Stimulated activated CD4-positive, alpha-beta T cell treated with anti-CD3 and anti-CD28 coated beads, Interleukin-15, amount 100 ng/mL, for 48 hours (primary cell): ENCODE measurements around the gene SEMA5A.

Experiments
- DNase-seq, 2 donors: peaks; one replicate each; pipeline ENCODE4 v3.0.0-alpha.2; 2020; ENCODE audit warnings: low read depth in 2 of 2

Gene SEMA5A, protein sequence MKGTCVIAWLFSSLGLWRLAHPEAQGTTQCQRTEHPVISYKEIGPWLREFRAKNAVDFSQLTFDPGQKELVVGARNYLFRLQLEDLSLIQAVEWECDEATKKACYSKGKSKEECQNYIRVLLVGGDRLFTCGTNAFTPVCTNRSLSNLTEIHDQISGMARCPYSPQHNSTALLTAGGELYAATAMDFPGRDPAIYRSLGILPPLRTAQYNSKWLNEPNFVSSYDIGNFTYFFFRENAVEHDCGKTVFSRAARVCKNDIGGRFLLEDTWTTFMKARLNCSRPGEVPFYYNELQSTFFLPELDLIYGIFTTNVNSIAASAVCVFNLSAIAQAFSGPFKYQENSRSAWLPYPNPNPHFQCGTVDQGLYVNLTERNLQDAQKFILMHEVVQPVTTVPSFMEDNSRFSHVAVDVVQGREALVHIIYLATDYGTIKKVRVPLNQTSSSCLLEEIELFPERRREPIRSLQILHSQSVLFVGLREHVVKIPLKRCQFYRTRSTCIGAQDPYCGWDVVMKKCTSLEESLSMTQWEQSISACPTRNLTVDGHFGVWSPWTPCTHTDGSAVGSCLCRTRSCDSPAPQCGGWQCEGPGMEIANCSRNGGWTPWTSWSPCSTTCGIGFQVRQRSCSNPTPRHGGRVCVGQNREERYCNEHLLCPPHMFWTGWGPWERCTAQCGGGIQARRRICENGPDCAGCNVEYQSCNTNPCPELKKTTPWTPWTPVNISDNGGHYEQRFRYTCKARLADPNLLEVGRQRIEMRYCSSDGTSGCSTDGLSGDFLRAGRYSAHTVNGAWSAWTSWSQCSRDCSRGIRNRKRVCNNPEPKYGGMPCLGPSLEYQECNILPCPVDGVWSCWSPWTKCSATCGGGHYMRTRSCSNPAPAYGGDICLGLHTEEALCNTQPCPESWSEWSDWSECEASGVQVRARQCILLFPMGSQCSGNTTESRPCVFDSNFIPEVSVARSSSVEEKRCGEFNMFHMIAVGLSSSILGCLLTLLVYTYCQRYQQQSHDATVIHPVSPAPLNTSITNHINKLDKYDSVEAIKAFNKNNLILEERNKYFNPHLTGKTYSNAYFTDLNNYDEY

DNA sequence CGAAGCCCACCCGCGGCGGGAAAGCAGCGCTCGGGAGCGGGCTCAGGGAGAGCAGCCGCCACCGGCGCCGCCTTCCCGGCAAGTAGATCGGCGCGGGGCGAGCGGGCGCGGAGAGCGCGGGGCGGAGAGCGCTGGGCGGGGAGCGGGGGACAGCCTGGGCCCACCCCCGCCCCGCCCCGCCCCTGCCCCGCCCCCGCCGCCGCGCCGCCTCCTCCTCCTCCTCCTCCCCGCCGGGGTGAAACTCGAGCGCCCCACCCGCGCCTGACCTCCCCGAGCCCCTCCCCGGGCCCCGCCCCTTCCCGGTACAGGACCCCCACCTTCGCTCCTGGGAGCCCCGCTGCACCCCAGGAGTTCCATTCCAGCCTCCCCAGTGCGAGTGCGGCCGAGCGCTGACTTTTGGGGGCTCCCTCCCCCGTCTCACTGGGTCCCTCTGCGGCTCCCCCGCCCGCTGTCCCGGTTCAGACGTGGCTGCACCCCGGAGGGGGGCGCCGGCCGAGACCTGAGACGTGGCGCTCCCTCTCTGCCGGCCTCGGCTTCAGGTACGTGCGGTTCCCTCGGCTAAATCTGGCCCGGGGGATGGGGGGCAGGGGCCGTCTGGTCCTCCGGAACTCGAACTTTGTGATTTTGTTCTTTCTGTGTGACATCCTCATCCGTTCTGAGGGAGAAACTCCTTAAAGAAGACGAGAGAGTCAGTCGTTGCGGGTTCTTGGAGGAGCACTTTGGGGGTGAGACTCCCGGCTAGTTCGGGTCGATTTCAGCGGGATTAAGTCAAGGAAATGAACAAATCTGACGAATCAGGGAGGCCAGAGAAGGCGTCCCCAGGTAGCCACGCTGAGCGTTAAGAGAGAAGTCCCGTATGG is at the start of gene SEMA5A:
Gene SEMA5A, minus strand, starts transcription at position 84 of the 860 bp plus-strand sequence. CDS start 166,129 bp downstream, outside the sequence.
- DNase-seq: no peak

DNA sequence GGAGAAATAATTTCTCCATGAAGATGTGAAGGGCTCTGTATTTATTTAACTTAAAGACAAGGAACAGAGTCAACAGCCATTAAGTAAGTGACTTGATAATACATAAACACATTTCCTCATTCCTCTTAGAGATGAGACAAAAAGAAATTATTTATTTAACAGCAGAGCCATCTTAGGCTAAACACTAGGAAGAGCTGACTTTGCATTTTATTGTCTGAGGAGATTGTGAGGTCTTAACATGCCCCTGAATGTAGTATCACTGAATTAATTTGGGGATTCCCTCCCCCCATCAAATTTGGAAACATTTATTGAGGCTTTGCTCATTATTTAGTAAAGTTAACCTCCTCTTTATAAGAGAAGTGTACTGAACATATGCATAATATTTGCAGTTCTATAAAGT is 49.0 kb upstream of the SEMA5A start:
- no peak for DNase-seq

DNA sequence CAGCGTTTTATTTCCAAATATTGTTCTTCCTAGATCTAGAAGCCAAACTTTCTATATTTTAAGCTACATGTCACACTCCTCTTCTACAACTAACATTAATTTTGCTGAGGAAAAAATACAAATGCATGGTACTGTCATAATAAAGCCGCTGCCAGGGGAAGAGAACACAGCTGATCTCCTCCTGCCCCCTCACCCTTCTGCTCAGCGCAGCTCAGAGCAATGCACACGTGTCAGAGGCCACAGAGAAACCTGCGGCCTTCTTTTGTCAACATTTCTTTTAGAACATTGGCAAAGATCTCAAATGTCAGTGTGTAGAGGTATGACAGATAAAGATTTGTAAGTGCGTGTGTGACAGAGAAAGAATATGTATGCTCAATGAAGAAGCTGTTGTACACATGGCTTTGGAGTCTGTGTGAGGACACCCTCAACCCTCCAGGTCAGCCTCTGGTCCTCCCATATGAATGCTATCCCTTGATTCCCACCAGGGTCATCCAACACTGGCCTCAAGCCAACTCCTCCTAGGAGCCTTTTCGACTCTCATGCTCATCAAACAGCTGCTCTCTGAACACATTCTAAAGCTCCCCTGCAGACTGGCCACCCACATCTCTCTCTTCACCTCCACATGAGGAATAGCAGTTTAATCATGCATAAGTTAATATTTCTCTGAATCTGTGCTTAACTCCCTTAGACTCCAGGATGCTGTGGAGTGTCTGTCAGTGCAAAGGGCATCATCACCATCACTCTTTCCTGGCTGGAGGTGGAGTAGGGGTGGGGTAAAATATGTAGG is 43.4 kb upstream of the SEMA5A start:
- DNase-seq: no peak

DNA sequence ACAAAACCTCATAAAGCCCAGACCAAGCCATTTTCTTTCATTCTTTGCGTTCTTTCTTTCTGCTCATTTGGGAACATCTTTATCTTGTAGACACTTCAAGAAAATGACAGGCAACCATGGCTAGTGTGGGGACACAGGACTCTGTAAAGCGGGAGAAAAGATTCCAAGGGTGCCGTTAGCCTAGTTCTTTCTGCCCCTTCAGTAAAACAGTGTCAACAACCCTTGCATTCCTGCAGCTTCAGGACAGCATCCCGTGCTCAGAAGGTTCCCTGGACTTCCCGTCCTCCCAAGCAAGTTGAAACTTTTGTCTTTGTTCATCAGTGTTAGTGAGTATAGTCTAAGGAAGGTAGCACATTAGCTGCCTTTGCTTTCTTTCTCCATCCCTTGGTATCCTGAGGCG is 42.4 kb upstream of the SEMA5A start:
- DNase-seq: no peak

DNA sequence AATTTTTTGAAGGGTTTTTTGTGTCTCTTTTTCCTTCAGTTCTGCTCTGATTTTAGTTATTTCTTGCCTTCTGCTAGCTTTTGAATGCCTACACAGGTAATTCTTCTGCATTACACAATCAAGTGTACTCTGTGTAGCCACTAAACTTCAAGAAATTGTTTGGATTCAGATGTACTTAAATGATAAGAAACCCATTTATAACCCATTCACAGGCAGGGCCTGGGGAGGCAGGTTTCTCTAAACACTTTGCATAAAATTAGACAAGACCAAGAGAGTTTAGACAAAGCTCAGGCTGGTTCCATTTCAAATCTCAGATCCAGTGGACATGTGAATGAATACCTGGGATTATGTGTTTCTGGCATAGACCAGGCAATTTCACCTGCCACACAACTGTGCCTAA is 41.3 kb upstream of the SEMA5A start:
- DNase-seq: no peak

DNA sequence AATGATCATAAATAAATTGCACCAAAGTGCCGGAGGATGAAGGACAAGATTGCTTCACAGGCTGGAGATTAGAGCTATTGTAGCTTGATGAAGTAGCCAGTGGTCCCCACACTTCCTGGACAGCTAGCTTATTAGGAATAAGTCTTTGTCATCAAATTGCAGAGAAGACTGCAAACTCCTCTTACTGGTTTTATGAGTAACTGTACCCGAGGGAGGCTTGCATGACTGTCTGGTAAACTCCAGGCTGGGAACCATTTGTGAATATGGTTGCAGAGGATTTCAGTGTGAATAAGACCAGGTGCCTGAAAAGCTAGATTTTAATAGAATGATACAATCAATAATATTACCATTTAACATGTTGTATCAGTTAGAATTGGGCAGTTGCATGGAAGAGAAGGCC is 36.5 kb upstream of the SEMA5A start:
- DNase-seq: no peak

DNA sequence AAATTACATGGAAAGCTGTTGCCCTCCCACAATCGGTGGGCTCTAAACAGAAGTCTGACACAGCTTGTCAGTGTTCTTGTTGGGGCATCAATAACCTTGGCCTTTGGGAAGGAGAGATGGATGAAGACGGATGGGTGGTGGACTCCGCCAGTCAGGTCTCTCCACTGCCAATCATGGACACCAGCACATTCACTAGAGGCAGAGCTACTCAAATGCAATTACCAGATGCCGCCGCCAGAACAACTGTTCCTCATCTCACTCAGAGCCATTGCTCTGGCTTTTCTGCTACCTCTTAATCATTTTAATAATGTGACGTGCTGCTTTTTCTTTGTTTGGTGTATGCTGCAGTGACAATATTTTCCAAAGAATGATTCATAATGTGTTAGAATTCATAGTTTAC is 27.9 kb upstream of the SEMA5A start:
- DNase-seq: no peak

DNA sequence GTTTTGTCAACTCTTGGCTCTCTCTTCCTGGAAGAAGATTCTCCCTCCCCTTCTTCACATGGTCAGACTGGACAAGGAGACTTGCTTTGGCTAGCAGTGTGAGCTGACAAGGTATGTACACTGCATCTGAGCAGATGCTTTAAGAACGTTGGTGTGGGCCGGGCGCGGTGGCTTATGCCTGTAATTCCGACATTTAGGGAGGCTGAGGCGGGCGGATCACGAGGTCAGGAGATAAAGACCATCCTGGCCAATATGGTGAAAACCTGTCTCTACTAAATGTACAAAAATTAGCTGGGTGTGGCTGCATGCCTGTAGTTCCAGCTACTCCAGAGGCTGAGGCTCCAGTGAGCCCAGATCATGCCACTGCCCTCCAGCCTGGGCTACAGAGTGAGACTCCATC is 26.4 kb upstream of the SEMA5A start:
- DNase-seq: no peak

DNA sequence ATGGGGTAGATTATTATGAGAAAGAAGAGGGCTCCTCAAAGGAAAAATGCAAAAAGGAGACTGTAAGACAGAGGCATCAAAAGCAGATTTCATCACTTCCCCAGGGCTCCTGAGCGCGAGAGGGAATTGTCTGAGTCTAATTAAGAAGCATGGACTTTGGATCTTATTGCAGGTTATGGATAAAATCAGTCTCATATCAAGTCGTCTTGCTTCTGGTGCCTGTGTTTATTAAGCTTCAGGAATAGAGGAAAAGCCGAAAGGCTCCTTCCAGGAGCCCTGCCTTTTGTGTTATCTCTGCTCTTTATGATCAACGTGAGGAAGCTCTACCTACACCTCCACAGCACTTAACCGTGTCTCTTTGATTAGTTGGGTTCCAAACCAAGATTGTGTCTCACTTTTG is 25.0 kb upstream of the SEMA5A start:
- no peak for DNase-seq

DNA sequence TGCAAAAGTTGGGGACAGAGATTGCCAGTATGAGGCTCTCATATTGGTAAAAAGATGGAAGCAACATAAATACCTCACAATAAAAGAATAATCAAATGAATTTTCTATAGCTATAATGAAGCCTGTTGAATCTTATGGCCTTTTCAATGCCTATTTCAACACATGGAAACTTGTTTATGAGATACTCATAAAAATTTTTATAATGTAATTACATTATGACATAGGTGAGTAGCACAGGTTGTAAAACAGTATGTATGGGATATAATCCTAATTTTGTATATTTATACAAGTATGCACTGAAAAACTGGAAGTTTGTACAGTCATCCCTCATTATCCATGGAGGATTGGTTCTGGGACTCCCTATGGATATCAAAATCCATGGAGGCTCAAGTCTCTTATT is 21.2 kb upstream of the SEMA5A start:
- no peak for DNase-seq

DNA sequence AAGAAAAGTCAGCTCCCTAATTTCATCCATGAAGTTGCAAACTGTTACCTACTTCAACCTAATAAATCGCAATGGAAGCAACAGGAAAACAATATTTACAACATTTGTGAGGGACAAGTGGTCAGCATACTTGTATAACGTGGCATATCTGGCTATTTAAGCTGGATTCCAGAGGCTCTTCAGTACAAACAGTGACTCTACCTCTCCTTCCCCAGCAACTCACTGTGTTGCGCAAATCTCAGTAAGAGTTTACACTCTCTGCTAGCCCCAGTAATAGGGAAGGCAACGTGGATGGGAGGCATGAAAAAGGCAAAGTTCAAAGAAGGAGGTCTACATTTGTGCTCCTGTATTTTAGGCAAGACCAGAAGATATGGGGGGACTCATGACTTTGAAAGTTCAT is 18.9 kb upstream of the SEMA5A start:
- no peak for DNase-seq

DNA sequence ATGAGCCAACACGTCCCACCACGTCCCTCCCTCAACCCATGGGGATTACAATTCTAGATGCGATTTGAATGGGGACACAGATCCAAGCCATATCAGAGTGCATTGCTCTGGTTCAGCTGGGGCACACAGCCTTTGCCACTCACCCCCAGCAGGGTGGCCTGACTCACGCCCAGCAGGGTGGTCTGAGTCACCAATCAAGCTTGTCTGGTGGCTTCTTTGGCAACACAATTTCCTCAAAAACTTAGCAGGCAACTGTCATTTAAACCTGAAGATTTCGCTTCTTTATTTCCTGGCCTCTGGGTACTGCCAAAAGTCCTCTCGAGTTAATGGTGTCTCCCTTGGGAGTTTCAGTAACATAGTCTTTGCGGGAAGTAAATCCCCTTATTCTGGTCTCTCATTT is 16.3 kb upstream of the SEMA5A start:
- DNase-seq: no peak

DNA sequence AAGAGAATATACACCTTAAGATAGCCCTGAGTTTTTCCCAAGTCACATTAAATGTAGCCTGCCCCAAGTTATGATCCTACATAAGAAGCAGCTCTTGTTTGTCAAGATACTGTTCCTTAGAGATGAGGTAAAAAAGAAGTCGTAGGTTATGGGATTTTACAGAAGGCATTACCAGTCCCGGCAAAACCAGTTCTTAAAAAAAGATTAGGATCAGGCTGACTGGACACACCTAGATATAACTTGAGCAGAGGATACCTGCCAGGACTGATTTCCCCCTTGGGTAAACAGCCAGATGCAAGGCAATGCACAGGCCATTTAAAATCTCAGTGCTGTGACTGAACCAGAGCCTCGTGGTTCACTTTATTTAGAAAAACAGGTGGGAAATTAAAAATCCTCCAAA is 14.1 kb upstream of the SEMA5A start:
- no peak for DNase-seq

DNA sequence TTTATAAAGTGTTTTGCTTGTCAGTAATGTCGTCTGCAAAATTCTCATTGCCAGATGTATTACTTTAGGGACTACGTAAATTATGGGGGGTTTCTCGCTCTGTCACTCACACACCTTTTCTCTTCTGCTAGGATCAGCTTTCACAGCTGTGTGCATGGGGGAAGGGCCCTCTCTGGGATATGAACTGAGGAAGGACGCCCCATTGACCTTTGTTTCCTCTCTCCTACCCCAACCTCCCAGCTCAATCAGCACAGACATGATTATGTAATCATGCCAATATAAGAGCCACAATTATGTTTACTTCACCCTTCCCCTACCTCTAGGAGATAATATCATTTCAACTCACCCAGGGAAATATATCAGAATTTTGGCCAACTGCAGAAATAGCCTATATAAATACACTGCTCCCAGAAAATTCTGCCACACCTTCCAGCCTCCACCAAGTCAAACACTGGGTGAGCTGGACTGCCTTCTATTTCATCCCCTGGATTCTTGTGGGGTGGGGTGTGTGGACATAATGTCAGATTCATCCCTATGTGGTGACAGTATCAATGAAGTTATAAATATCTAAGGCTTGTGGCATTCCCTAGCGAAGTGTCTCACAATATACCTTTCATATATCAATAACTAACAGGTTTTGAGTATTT is 12.6 kb upstream of the SEMA5A start:
- no peak for DNase-seq

DNA sequence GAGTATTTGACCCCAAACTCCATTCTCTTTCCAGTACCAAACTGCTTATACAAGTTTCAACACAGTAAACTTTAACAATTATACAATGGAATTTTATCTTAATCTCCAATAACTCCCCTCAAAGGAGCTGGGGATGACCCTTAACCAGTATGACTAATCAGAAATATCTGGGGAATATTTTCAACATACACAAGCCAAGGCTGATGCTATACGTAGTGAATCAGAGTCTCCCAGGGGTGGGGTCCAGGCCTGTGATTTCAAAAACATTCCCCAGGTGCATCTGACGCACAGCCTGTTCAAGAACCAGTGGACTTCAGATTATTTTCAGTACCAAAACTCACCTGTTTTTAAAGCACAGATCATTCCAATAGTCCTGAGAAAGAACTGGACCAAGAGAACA is 11.8 kb upstream of the SEMA5A start:
- no peak for DNase-seq

DNA sequence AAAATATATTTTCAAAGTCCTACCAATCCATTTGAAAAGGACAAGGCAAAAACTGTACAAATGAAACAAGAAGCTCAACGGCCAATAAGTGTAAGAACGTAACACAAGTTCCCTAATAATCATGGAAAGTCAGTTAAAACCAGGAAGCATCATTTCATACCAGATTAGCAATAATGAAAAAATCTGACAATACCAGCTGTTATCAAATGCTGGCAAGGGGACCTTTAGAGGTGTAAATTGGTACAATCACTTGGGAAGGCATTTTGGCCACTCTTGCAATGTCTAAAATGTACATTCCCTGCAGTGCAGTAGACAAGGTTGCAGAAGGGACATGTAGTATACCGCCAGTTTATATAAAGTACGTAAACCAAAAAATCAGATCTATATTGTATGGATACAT is 10.1 kb upstream of the SEMA5A start:
- no peak for DNase-seq

DNA sequence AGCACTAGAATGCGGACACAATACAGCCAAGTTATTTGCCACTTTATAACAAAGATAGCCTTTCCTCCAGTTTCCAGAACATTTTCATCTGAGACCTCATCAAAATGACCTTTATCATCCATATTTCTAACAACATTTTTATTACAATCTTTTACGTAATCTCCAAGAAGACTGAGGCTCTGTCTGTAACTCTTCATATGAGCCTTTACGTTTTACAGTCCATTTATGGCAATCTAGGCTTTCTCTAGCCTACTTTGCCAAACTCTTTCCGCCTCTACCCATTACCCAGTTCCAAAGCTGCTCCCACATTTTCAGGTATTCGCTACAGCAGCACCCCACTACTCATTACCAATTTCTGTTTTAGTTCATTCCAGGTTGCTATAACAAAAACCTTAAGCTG is 8.2 kb upstream of the SEMA5A start:
- DNase-seq: no peak

DNA sequence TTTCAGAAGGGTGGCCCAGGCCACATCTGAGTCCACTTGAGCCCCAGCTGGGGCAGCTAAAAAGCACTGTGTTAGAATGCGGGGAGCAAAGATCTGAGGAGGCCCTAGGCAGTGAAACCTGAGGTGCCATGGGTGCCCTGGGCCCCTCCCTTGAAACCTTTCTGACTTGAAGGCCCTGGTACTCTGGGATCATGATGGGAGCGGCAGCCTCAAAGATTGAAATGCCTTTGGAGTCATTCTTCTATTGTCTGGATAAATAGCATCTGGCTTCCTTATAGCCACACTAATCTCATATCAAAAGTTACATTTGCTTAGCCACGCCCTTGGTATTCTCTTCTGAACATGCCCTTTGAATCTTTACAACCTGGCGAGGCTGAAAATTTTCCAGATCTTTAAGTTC is 7.7 kb upstream of the SEMA5A start:
- no peak for DNase-seq

DNA sequence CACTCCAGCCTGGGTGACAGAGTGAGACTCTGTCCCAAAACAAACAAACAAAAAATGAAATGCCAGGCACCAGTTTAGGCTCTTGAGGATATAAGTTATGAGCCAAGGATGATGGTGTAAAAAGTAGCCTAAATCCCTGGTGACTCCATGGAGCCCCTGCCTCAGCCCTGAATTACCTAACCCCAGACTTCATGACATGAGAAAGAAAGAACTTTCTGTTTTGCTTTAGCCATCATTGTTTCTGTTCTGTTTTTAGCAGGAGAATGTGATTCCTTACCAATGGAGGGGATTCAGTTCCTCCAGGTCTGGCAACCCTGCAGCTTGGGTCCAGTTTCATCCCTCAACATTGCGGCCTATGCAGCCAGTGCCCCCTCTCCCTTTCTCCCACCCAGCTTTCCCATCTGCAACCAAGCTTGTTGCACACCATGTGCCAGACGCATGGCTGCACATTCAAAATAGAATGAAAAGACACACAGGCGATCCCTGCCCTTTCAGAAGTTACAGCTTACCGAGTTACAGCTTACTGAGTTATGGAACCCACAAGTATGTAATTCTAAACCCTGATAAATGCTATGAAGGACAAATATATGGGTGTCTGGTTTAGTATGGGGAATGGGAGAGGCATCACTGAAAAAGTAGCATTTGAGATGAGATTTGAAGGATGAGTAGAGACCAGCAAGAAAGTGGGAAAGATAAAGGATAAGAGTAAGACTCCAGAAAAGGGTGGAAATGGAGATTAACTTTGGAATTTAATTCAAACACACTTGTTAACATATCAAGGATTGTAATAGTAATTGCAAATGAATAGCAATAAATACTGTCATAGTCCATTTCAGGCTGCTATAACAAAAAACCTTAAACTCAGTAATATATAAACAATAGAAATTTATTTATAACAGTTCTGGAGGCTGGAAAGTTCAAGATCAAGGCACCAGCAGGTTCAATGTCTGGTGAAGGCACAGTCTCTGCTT is 6.0 kb upstream of the SEMA5A start:
- no peak for DNase-seq
